ENCODE measurements around the gene EIF2B5. TPM values are rescaled to one million over a fixed set of nuclear protein-coding genes. Genes with fewer than 3 reads are reported as not detected.

Gene EIF2B5
- total and polyA plus RNA-seq, 9 of the 15 experiments (the other 6 are each of a cell fraction or from before 2014, with no cell fraction given): 19.1 to 92.4 (median 74.0) TPM

GRCh38 chr3:184171562-184171961, 36.4 kb downstream of the EIF2B5 start (continued):
- TF ChIP-seq MTF1 (CRISPR knock-in tag; IDR thresholded peaks at IDR 0.05; ENCODE audit: borderline replicate concordance) (no peak), HNRNPK (IDR thresholded peaks at IDR 0.05; ENCODE audit: low read depth, low read length, poor library complexity, severe bottlenecking) (no peak), NFE2L1 (tag; IDR thresholded peaks at IDR 0.05; ENCODE audit: borderline replicate concordance, low read depth) (no peak), FOXO4 (CRISPR knock-in tag; IDR thresholded peaks at IDR 0.05) (no peak), ARID2 (IDR thresholded peaks at IDR 0.05) (no peak), E2F3 (CRISPR knock-in tag; IDR thresholded peaks at IDR 0.05) (no peak), HDAC1 (IDR thresholded peaks at IDR 0.05) (peak in 1 of 2 experiments; percentile 40; a peak in 1 of 4 replicates), ZNF197 (CRISPR knock-in tag; IDR thresholded peaks at IDR 0.05; ENCODE audit: low read depth) (no peak), SMARCB1 (IDR thresholded peaks at IDR 0.05; ENCODE audit: insufficient read length, low read depth) (no peak), ZNF518B (CRISPR knock-in tag; IDR thresholded peaks at IDR 0.05) (no peak), ATF7 (IDR thresholded peaks at IDR 0.05) (no peak; the same call in 1 of the 2 replicates)
